IMR-90 (cell line): Measurements from ENCODE around the gene INSM1.

Source experiments
- BHLHE40 ChIP-seq: fragments of 150-350 bp; IDR thresholded peaks from 2 replicates; pipeline ENCODE4 v1.6.1; 2016; ENCODE audit warnings: mild to moderate bottlenecking, low read depth, low read length
- CTCF ChIP-seq: conservative IDR thresholded peaks from 2 replicates; pipeline ENCODE4 v1.5.1; 2012; ENCODE audit warnings: mild to moderate bottlenecking, low read depth, low read length, improper control_type of control experiment
- MAFK ChIP-seq: IDR thresholded peaks from 2 replicates; pipeline ENCODE4 v1.6.1; 2012; ENCODE audit warnings: low read depth, low read length, improper control_type of control experiment
- POLR2A ChIP-seq: IDR thresholded peaks from 2 replicates; pipeline ENCODE4 v1.6.1; 2012; ENCODE audit warnings: mild to moderate bottlenecking, low read depth, low read length
- SMC3 ChIP-seq: fragments of 150-350 bp; IDR thresholded peaks from 2 replicates; pipeline ENCODE4 v1.6.1; 2016; ENCODE audit warnings: low read depth, mild to moderate bottlenecking, antibody characterized with exemption, low read length, moderate library complexity

- TF ChIP-seq MAFK (no peak), POLR2A (no peak), CTCF (no peak), SMC3 (no peak), BHLHE40 (no peak)
Measured at GRCh38 chr20:20366551-20366875, 1.4 kb upstream of the INSM1 start.
